HepG2 (cell line): ENCODE results near the gene CCDC148. TPM values are rescaled to one million over a fixed set of nuclear protein-coding genes. Genes with fewer than 3 reads are reported as not detected.

Experiments
- ATAC-seq: fragments of 200-7000 bp; cut with Tn5 transposase; 3 replicates; pipeline ENCODE4 v1.9.1; 2020; ENCODE audit warnings: mild to moderate bottlenecking, moderate library complexity
- BruUV-seq: library from RNA; stranded (reverse); fragments of 400-500 nt; replicated peaks from 2 replicates; lab custom pipeline; 2021; lab: Mats Ljungman, UMichigan
- CTCF ChIA-PET: fragments of 300-600 bp; formaldehyde crosslinking; extraction: SDS; loops from one replicate; lab custom pipeline; 2021; ENCODE audit warnings: low total read pairs, inconsistent platforms, low intra/inter-chr PET ratio; lab: Yijun Ruan, JAX
- POLR2A ChIA-PET: fragments of 350-600 bp; sonication (Branson Sonifier 250); formaldehyde crosslinking; loops from one replicate; lab custom pipeline; 2020; ENCODE audit warnings: antibody characterized with exemption, inconsistent platforms; lab: Yijun Ruan, JAX
- DNase-seq: peaks from one replicate; pipeline ENCODE4 v3.0.0-alpha.2; 2015; ENCODE audit warnings: low spot score
- FAIRE-seq: peaks from 3 replicates; lab custom pipeline; 2011; peaks lifted over from hg19 to GRCh38; lab: Jason Lieb, UNC
- H2AFZ ChIP-seq: one replicate; pipeline ENCODE4 v1.6.1; 2011; ENCODE audit warnings: low read length, inconsistent platforms
- H3K27ac ChIP-seq: fragments of 300-600 bp; 3 replicates; pipeline ENCODE4 v1.8.0; 2011; ENCODE audit warnings: mixed run types, mild to moderate bottlenecking, mixed read lengths, low read length, inconsistent platforms; ENCODE audit not compliant: insufficient read depth; ENCODE audit errors: extremely low read length
- H3K27me3 ChIP-seq, 2 experiments: fragments of 200-600 bp in 1 of 2; 2 replicates in 1 of 2; 3 replicates in 1 of 2; pipeline versions ENCODE4 v1.6.0 to v1.8.0; 2011; ENCODE audit warnings: low read length in 2 of 2, mild to moderate bottlenecking in 2 of 2, moderate library complexity in 2 of 2, inconsistent platforms in 1 of 2; ENCODE audit not compliant: insufficient read depth in 2 of 2, control insufficient read depth in 1 of 2
- H3K36me3 ChIP-seq, 2 experiments: fragments of 200-600 bp in 1 of 2; replicated peaks in 1 of 2; 2 replicates in 1 of 2; 3 replicates in 1 of 2; pipeline versions ENCODE4 v1.5.1 to v1.8.0; 2011; ENCODE audit warnings: low read length in 2 of 2, inconsistent platforms in 1 of 2; ENCODE audit not compliant: insufficient read depth in 2 of 2, control insufficient read depth in 1 of 2
- H3K4me1 ChIP-seq: 2 replicates; pipeline ENCODE4 v1.5.1; 2012; ENCODE audit warnings: low read length, inconsistent platforms; ENCODE audit not compliant: insufficient read depth
- H3K4me2 ChIP-seq: 2 replicates; pipeline ENCODE4 v1.6.0; 2011; ENCODE audit warnings: low read depth, low read length, inconsistent platforms
- H3K4me3 ChIP-seq, 3 experiments: fragments of 200-600 bp in 1 of 3; sonication (generic), shearing (Covaris generic) in 1 of 3; replicated peaks in 1 of 3; 2 replicates each; pipeline ENCODE4 v1.5.1; 2011 to 2016; ENCODE audit warnings: low read length in 3 of 3, inconsistent platforms in 2 of 3, low read depth in 2 of 3, mild to moderate bottlenecking in 2 of 3, control low read depth in 1 of 3, mixed read lengths in 1 of 3; ENCODE audit not compliant: insufficient read depth in 1 of 3
- H3K79me2 ChIP-seq: one replicate; pipeline ENCODE4 v1.6.1; 2011; ENCODE audit warnings: low read length, inconsistent platforms; ENCODE audit not compliant: insufficient read depth
- H3K9ac ChIP-seq: 2 replicates; pipeline ENCODE4 v1.6.0; 2011; ENCODE audit warnings: mild to moderate bottlenecking, low read depth, low read length, inconsistent platforms; ENCODE audit not compliant: insufficient read depth
- H3K9me3 ChIP-seq: 2 replicates; pipeline ENCODE4 v1.5.1; 2012; ENCODE audit warnings: mild to moderate bottlenecking, low read length
- H4K20me1 ChIP-seq: 2 replicates; pipeline ENCODE4 v1.6.0; 2011; ENCODE audit warnings: inconsistent platforms, mild to moderate bottlenecking, low read length, moderate library complexity; ENCODE audit not compliant: insufficient read depth
- ATF2 ChIP-seq: sonication (generic); formaldehyde crosslinking; IDR thresholded peaks from 2 replicates; pipeline ENCODE4 v1.4.0; 2020; ENCODE audit warnings: missing genetic modification reagents
- CREB1 ChIP-seq, 2 experiments: fragments of 450-650 bp in 1 of 2; IDR thresholded peaks; 2 replicates each; pipeline ENCODE4 v1.6.1; 2016 to 2017; ENCODE audit warnings: control low read depth in 1 of 2, mild to moderate bottlenecking in 1 of 2, missing compliant biosample characterization in 1 of 2, missing genetic modification characterization in 1 of 2
- HES4 ChIP-seq: sonication (generic); formaldehyde crosslinking; IDR thresholded peaks from 2 replicates; pipeline ENCODE4 v1.9.0; 2021; ENCODE audit warnings: mild to moderate bottlenecking, missing genetic modification reagents, borderline replicate concordance
- HNF4G ChIP-seq, 2 experiments: sonication (generic) in 1 of 2; formaldehyde crosslinking in 1 of 2; IDR thresholded peaks; 2 replicates each; pipeline versions ENCODE4 v1.4.0 to v1.6.1; 2011 to 2020; ENCODE audit warnings: borderline replicate concordance in 2 of 2, low read depth in 2 of 2, mild to moderate bottlenecking in 2 of 2, low read length in 1 of 2, missing genetic modification reagents in 1 of 2, moderate library complexity in 1 of 2
- KAT7 ChIP-seq: IDR thresholded peaks from 2 replicates; pipeline ENCODE4 v1.6.1; 2018; ENCODE audit warnings: borderline replicate concordance, missing compliant biosample characterization
- KDM5A ChIP-seq: fragments of 200-600 bp; sonication (generic); IDR thresholded peaks from 2 replicates; pipeline ENCODE4 v1.7.0; 2018; ENCODE audit warnings: antibody characterized with exemption, mild to moderate bottlenecking, low read length, borderline replicate concordance
- MBNL3 ChIP-seq: fragments of 250-450 bp; sonication (Bioruptor Pico); conservative IDR thresholded peaks from 2 replicates; pipeline ENCODE4 v1.8.0; 2022; ENCODE audit warnings: mild to moderate bottlenecking, inconsistent platforms
- MEIS1 ChIP-seq: sonication (generic); formaldehyde crosslinking; IDR thresholded peaks from 2 replicates; pipeline ENCODE4 v1.9.0; 2021; ENCODE audit warnings: mild to moderate bottlenecking, missing genetic modification reagents, moderate library complexity, borderline replicate concordance
- MEIS2 ChIP-seq: sonication (generic); formaldehyde crosslinking; IDR thresholded peaks from 2 replicates; pipeline ENCODE4 v1.9.0; 2021; ENCODE audit warnings: mild to moderate bottlenecking, missing genetic modification reagents
- MXD4 ChIP-seq: IDR thresholded peaks from 2 replicates; pipeline ENCODE4 v1.6.1; 2016; ENCODE audit warnings: mild to moderate bottlenecking, missing biosample characterization, missing genetic modification reagents
- NFIB ChIP-seq: sonication (generic); formaldehyde crosslinking; IDR thresholded peaks from 2 replicates; pipeline ENCODE4 v1.9.0; 2021; ENCODE audit warnings: missing genetic modification reagents, mild to moderate bottlenecking, borderline replicate concordance
- PHF20 ChIP-seq: sonication (generic); formaldehyde crosslinking; IDR thresholded peaks from 2 replicates; pipeline ENCODE4 v1.5.0; 2020; ENCODE audit warnings: mild to moderate bottlenecking, missing genetic modification reagents
- POLR2G ChIP-seq: fragments of 200-400 bp; formaldehyde crosslinking; IDR thresholded peaks from 2 replicates; pipeline ENCODE4 v1.6.1; 2018; ENCODE audit warnings: mild to moderate bottlenecking, low read depth, low read length, moderate library complexity
- RXRB ChIP-seq: IDR thresholded peaks from 2 replicates; pipeline ENCODE4 v1.6.1; 2016; ENCODE audit warnings: borderline replicate concordance, missing genetic modification reagents, missing compliant biosample characterization
- SRY ChIP-seq: sonication (generic); formaldehyde crosslinking; IDR thresholded peaks from 2 replicates; pipeline ENCODE4 v1.8.0; 2022; ENCODE audit warnings: mild to moderate bottlenecking, missing genetic modification reagents
- ZKSCAN5 ChIP-seq: sonication (generic); formaldehyde crosslinking; IDR thresholded peaks from 2 replicates; pipeline ENCODE4 v1.5.1; 2020; ENCODE audit warnings: mild to moderate bottlenecking, missing genetic modification reagents
- ZNF331 ChIP-seq: sonication (generic); formaldehyde crosslinking; IDR thresholded peaks from 2 replicates; pipeline ENCODE4 v1.4.0; 2020; ENCODE audit warnings: missing genetic modification reagents
- ZNF383 ChIP-seq: sonication (generic); formaldehyde crosslinking; IDR thresholded peaks from 2 replicates; pipeline ENCODE4 v1.4.0; 2020; ENCODE audit warnings: missing genetic modification reagents, mild to moderate bottlenecking, borderline replicate concordance
- ZNF512 ChIP-seq: sonication (generic); formaldehyde crosslinking; IDR thresholded peaks from 2 replicates; pipeline ENCODE4 v1.4.0; 2020; ENCODE audit warnings: mild to moderate bottlenecking, missing genetic modification reagents
- WGBS: methylation state at CpG from one replicate; pipeline ENCODE4 v1.1.6; 2017; ENCODE audit warnings: low lambda C conversion rate; 5-methylcytosine and 5-hydroxymethylcytosine counted together
- in situ Hi-C: cut with HindIII; loops from 2 replicates; pipeline ENCODE4 v1.10.0; 2017; ENCODE audit warnings: low pct_unique_long_range_greater_than_20kb; ENCODE audit not compliant: extremely low pct_ligation_motif_present
- intact Hi-C: fragments of 100-400 bp; cut with micrococcal nuclease; formaldehyde crosslinking; loops from one replicate; pipeline ENCODE4 v1.10.0; 2022; ENCODE audit not compliant: unreplicated experiment
- polyA plus RNA-seq, 8 experiments: library from polyadenylated mRNA; depleted of rRNA in 3 of 8; stranded (reverse) in 7 of 8; unstranded in 1 of 8; fragments of >200 nt; fragmentation: Illumina TruSeq in 4 of 8; extraction: Trizol in 4 of 8; gene quantifications; 2 replicates each; pipeline versions ENCODE4 v1.2.1 to v1.2.3, GENCODE V29; 2011 to 2016; ENCODE audit warnings: low read depth in 4 of 8, missing spikeins in 1 of 8, mixed read lengths in 1 of 8; ENCODE audit not compliant: insufficient read depth in 1 of 8
- total RNA-seq, 5 experiments: library from RNA; depleted of rRNA; stranded (reverse); fragments of >200 nt; fragmentation: Illumina TruSeq; extraction: Trizol; gene quantifications; 2 replicates each; pipeline ENCODE4 v1.2.3, GENCODE V29; 2016; ENCODE audit warnings: low read depth in 1 of 5

The CCDC148 gene
- total and polyA plus RNA-seq, 2 of the 13 experiments (the other 11 are each of a cell fraction or from before 2014, with no cell fraction given), result 0.30 to 0.49 TPM

GRCh38 chr2:158464426-158465281, 8.1 kb upstream of the CCDC148 start:
- intact Hi-C loops, result loop anchor here (5.0 kb wide), 1 partner anchor 33 kb away; no protein-coding TSS in a partner anchor
- peaks cover 59% of the 10 kb centered on the region for H4K20me1 ChIP-seq
- ATAC-seq (peak; percentile 88), FAIRE-seq (no peak), DNase-seq (peak; percentile 40)
- 85% methylated on average over 4 of the region's 4 CpGs for WGBS
- no peaks in the 10 kb centered on the region for H3K9me3 ChIP-seq
- CTCF ChIA-PET, result interaction anchor here (1.6 to 2.0 kb wide), 2 partner anchors 290 to 440 kb away, joined by 5 read pairs; no protein-coding TSS in a partner anchor
- no peak overlapping the region for H3K4me2 ChIP-seq
- peaks cover 2% of the 10 kb centered on the region in 2 experiments; a peak in 3 of 5 replicates for H3K36me3 ChIP-seq
- POLR2A ChIA-PET, result interaction anchor here (1.6 kb wide), 1 partner anchor 8 kb away, joined by 6 read pairs; the partner anchor contains the start of genes CCDC148 and PKP4
- H3K9ac ChIP-seq, result no peak overlapping the region
- no peaks in the 10 kb centered on the region for H3K27me3 ChIP-seq
- no TSS peak for BruUV-seq
- H3K79me2 ChIP-seq, result peaks cover 97% of the 10 kb centered on the region
- H2AFZ ChIP-seq, result no peak overlapping the region
- H3K4me1 ChIP-seq, result peaks cover 44% of the 10 kb centered on the region
- in situ Hi-C loops, result loop anchor here (25.0 kb wide), 1 partner anchor 273 kb away; no protein-coding TSS in a partner anchor
- no peak overlapping the region for H3K27ac ChIP-seq
- no peak overlapping the region for H3K4me3 ChIP-seq
- TF ChIP-seq KDM5A (no peak), ZNF383 (CRISPR knock-in tag) (no peak), ATF2 (CRISPR knock-in tag) (no peak), MBNL3 (CRISPR knock-in tag) (no peak), HNF4G (IDR thresholded peaks at IDR 0.05; ENCODE audit: borderline replicate concordance, low read depth, low read length) (no peak), HNF4G (CRISPR knock-in tag; IDR thresholded peaks at IDR 0.05; ENCODE audit: borderline replicate concordance, low read depth) (no peak), PHF20 (CRISPR knock-in tag) (no peak), POLR2G (no peak), MEIS2 (CRISPR knock-in tag) (no peak), KAT7 (CRISPR knock-in tag) (no peak), MEIS1 (CRISPR knock-in tag) (no peak), ZNF331 (no peak), ZKSCAN5 (no peak), HES4 (no peak), RXRB (no peak), MXD4 (CRISPR knock-in tag) (0 out of 2 replicates have a peak, but pooled peaks have one; percentile 35), SRY (CRISPR knock-in tag) (no peak), CREB1 (IDR thresholded peaks at IDR 0.05) (no peak), CREB1 (CRISPR knock-in tag; IDR thresholded peaks at IDR 0.05) (no peak; the same call in 1 of the 2 replicates), ZNF512 (no peak), NFIB (CRISPR knock-in tag) (no peak)
